Body of pancreas (tissue), 4 donors: ENCODE data around the gene PTPRM.

ENCODE experiments used
- CTCF ChIP-seq, 7 experiments: fragments of 450-650 bp in 4 of 7; fragments of 200-600 bp in 3 of 7; sonication (generic) in 3 of 7; IDR thresholded peaks; one replicate each; pipeline ENCODE4 v1.5.1; 2016 to 2019; ENCODE audit warnings: antibody characterized with exemption in 7 of 7
- POLR2A ChIP-seq, 3 donors: fragments of 450-650 bp; IDR thresholded peaks; one replicate each; pipeline ENCODE4 v1.6.1; 2016; ENCODE audit warnings: antibody characterized with exemption in 3 of 3, mild to moderate bottlenecking in 2 of 3

- TF ChIP-seq CTCF (IDR thresholded peaks at IDR 0.05) = no peak
- TF ChIP-seq POLR2A (IDR thresholded peaks at IDR 0.05) = no peak
Measured at GRCh38 chr18:8218197-8218596, 651.1 kb downstream of the PTPRM start.
